Kidney (tissue), 14 donors: Measurements from ENCODE around the gene PRR19. TPM values are rescaled to one million over a fixed set of nuclear protein-coding genes. Genes with fewer than 3 reads are reported as not detected.
"Not testable (repeated sequence)": the region's sequence is repeated elsewhere in the genome, so short reads cannot be mapped to it uniquely, and the experiment has no call there.

Experiments
- DNase-seq, 5 donors: peaks; one replicate each; pipeline ENCODE4 v3.0.0-alpha.2; 2013 to 2020
- FAIRE-seq: peaks from 2 replicates; lab custom pipeline; 2012; peaks lifted over from hg19 to GRCh38; lab: Jason Lieb, UNC
- H3K27ac ChIP-seq, 2 donors: one replicate each; pipeline ENCODE4 v1.7.0; 2013; ENCODE audit warnings: low read depth in 2 of 2, low read length in 2 of 2, inconsistent platforms in 1 of 2
- H3K27me3 ChIP-seq: one replicate; pipeline ENCODE4 v1.7.1; 2013; ENCODE audit warnings: low read length, inconsistent platforms; ENCODE audit not compliant: control insufficient read depth, insufficient read depth
- H3K36me3 ChIP-seq, 3 donors: one replicate each; pipeline versions ENCODE4 v1.7.0 to v1.7.1; 2013; ENCODE audit warnings: low read length in 3 of 3, control low read depth in 1 of 3, inconsistent platforms in 1 of 3; ENCODE audit not compliant: insufficient read depth in 3 of 3, control insufficient read depth in 2 of 3
- H3K4me1 ChIP-seq, 3 donors: one replicate each; pipeline versions ENCODE4 v1.7.0 to v1.7.1; 2013; ENCODE audit warnings: low read length in 3 of 3, inconsistent platforms in 1 of 3, low read depth in 1 of 3; ENCODE audit not compliant: control insufficient read depth in 2 of 3, insufficient read depth in 2 of 3
- H3K4me3 ChIP-seq, 3 donors: one replicate each; pipeline versions ENCODE4 v1.7.0 to v1.8.1; 2013; ENCODE audit warnings: low read length in 3 of 3, control low read depth in 1 of 3, inconsistent platforms in 1 of 3
- H3K9ac ChIP-seq, 3 donors: one replicate each; pipeline versions ENCODE4 v1.7.0 to v1.7.1; 2013; ENCODE audit warnings: low read length in 3 of 3, control low read depth in 1 of 3, inconsistent platforms in 1 of 3
- H3K9me3 ChIP-seq, 3 donors: one replicate each; pipeline versions ENCODE4 v1.7.0 to v1.7.1; 2013; ENCODE audit warnings: low read length in 3 of 3, control low read depth in 1 of 3, inconsistent platforms in 1 of 3; ENCODE audit not compliant: control insufficient read depth in 2 of 3, insufficient read depth in 1 of 3
- CTCF ChIP-seq: IDR thresholded peaks from 3 replicates; pipeline ENCODE4 v1.5.1; 2012; ENCODE audit warnings: mild to moderate bottlenecking, moderate library complexity, borderline replicate concordance; ENCODE audit not compliant: insufficient read depth; ENCODE audit errors: extremely low read depth
- intact Hi-C: fragments of 100-400 bp; cut with DNase I; formaldehyde crosslinking; loops from one replicate; pipeline ENCODE4 v1.11.1; 2022
- polyA plus RNA-seq: library from polyadenylated mRNA; stranded (reverse); fragments of 350-450 nt; fragmentation: Illumina TruSeq; extraction: RNeasy Lipid Tissue Mini Kit (QIAGEN cat#74804); gene quantifications from one replicate; pipeline ENCODE4 v1.2.3, GENCODE V29; 2014; ENCODE audit warnings: low read depth, low replicate concordance; ENCODE audit not compliant: insufficient read depth
- total RNA-seq: library from RNA; stranded (reverse); fragmentation: NEBNext Ultra II Directional; extraction: Animal tissue kit (Norgen Biotek cat#: 25700); gene quantifications from one replicate; pipeline ENCODE4 v1.2.1, GENCODE V29; 2021
- donor health status: control.
- donor health status: control.
- donor health status: control.
- donor health status: control.
- donor health status: control.
- donor health status: DM: yes; HTN: yes; CAD: no.
- donor health status: Normal renal cell carcinoma (clear cell type).

The PRR19 gene
- total and polyA plus RNA-seq, 2 donors from 2014 or later = 0.47 to 0.71 TPM

- intact Hi-C loops = no loop called here
- Histone ChIP-seq H3K36me3 (no peaks in the 10 kb centered on the region), H3K27me3 (peaks cover 4% of the 10 kb centered on the region), H3K9me3 (no peaks in the 10 kb centered on the region), H3K9ac (no peak overlapping the region), H3K4me1 (peaks cover 0 to 10% (median 9%) of the 10 kb centered on the region in 3 donors), H3K4me3 (no peak overlapping the region), H3K27ac (no peak overlapping the region)
- no peak for TF ChIP-seq CTCF
- DNase-seq (no peak), FAIRE-seq (no peak)
These were observed 26.2 kb downstream of the PRR19 start for GRCh38 chr19:42328106-42328505.

GRCh38 chr19:42328854-42329253 is 26.9 kb downstream of the PRR19 start:
- intact Hi-C loops = no loop called here

GRCh38 chr19:42330241-42330711 is 28.3 kb downstream of the PRR19 start:
- DNase-seq (no peak), FAIRE-seq (no peak)
- Histone ChIP-seq H3K9ac (no peak overlapping the region), H3K9me3 (no peaks in the 10 kb centered on the region), H3K4me3 (no peak overlapping the region), H3K4me1 (peaks cover 0 to 8% (median 6%) of the 10 kb centered on the region in 3 donors), H3K27me3 (no peaks in the 10 kb centered on the region), H3K36me3 (no peaks in the 10 kb centered on the region), H3K27ac (no peak overlapping the region)
- TF ChIP-seq CTCF = no peak
- intact Hi-C loops = no loop called here

More at GRCh38 chr19:42328854-42329253, 26.9 kb downstream of the PRR19 start:
- Histone ChIP-seq H3K9me3 (no peaks in the 10 kb centered on the region), H3K9ac (no peak overlapping the region), H3K27me3 (no peaks in the 10 kb centered on the region), H3K4me1 (peaks cover 0 to 10% (median 9%) of the 10 kb centered on the region in 3 donors), H3K36me3 (no peaks in the 10 kb centered on the region), H3K4me3 (no peak overlapping the region), H3K27ac (no peak overlapping the region)
- TF ChIP-seq CTCF = no peak
- FAIRE-seq (no peak), DNase-seq (no peak)

GRCh38 chr19:42331333-42331732 is 29.4 kb downstream of the PRR19 start:
- FAIRE-seq, H3K36me3 ChIP-seq, H3K9ac ChIP-seq, intact Hi-C loops, H3K9me3 ChIP-seq, H3K27ac ChIP-seq, DNase-seq, H3K27me3 ChIP-seq, H3K4me3 ChIP-seq, H3K4me1 ChIP-seq: not testable (repeated sequence)
